KOPT-K1 (cell line): Measurements from ENCODE around the gene MAN1A1.

Source experiments
- H3K27ac ChIP-seq: fragments of 200-600 bp; sonication (generic); 2 replicates; pipeline ENCODE4 v1.5.1; 2016; ENCODE audit warnings: antibody characterized with exemption, mild to moderate bottlenecking, low read depth, low read length; ENCODE audit not compliant: poor library complexity, severe bottlenecking
- H3K36me3 ChIP-seq: fragments of 200-600 bp; sonication (generic); 2 replicates; pipeline ENCODE4 v1.5.1; 2017; ENCODE audit warnings: antibody characterized with exemption, mild to moderate bottlenecking, low read length, moderate library complexity; ENCODE audit not compliant: insufficient read depth
- H3K9me3 ChIP-seq: fragments of 200-600 bp; sonication (generic); 2 replicates; pipeline ENCODE4 v1.5.1; 2017; ENCODE audit warnings: antibody characterized with exemption, low read length, mild to moderate bottlenecking; ENCODE audit not compliant: insufficient read depth, poor library complexity, severe bottlenecking

Gene MAN1A1

GRCh38 chr6:119264854-119265397 lies 84.6 kb downstream of the MAN1A1 start:
- Histone ChIP-seq H3K9me3 (peaks cover 2% of the 10 kb centered on the region), H3K36me3 (peaks cover 13% of the 10 kb centered on the region), H3K27ac (no peak overlapping the region)

GRCh38 chr6:119262612-119263011 lies 86.9 kb downstream of the MAN1A1 start:
- H3K27ac ChIP-seq: no peak overlapping the region
- H3K9me3 ChIP-seq: no peaks in the 10 kb centered on the region
- H3K36me3 ChIP-seq: no peaks in the 10 kb centered on the region

- Histone ChIP-seq H3K36me3 (no peaks in the 10 kb centered on the region), H3K27ac (no peak overlapping the region), H3K9me3 (no peaks in the 10 kb centered on the region)
Observed at GRCh38 chr6:119261944-119262284, 87.6 kb downstream of the MAN1A1 start.

GRCh38 chr6:119259027-119259426 lies 90.5 kb downstream of the MAN1A1 start:
- Histone ChIP-seq H3K36me3 (no peaks in the 10 kb centered on the region), H3K9me3 (no peaks in the 10 kb centered on the region), H3K27ac (no peak overlapping the region)

- Histone ChIP-seq H3K9me3 (no peaks in the 10 kb centered on the region), H3K27ac (no peak overlapping the region), H3K36me3 (0 out of 2 replicates have a peak, but pooled peaks cover 5% of the 10 kb centered on the region)
Observed at GRCh38 chr6:119257726-119258125, 91.8 kb downstream of the MAN1A1 start.

- H3K36me3 ChIP-seq: 0 out of 2 replicates have a peak, but pooled peaks cover 6% of the 10 kb centered on the region
- no peaks in the 10 kb centered on the region for H3K9me3 ChIP-seq
- H3K27ac ChIP-seq: peak overlapping the region; percentile 36
Observed at GRCh38 chr6:119256978-119257462, 92.5 kb downstream of the MAN1A1 start.

GRCh38 chr6:119256392-119256791 lies 93.2 kb downstream of the MAN1A1 start:
- Histone ChIP-seq H3K9me3 (no peaks in the 10 kb centered on the region), H3K27ac (peak overlapping the region; percentile 36), H3K36me3 (0 out of 2 replicates have a peak, but pooled peaks cover 6% of the 10 kb centered on the region)

- Histone ChIP-seq H3K9me3 (no peaks in the 10 kb centered on the region), H3K27ac (no peak overlapping the region), H3K36me3 (0 out of 2 replicates have a peak, but pooled peaks cover 6% of the 10 kb centered on the region)
Observed at GRCh38 chr6:119255492-119255891, 94.1 kb downstream of the MAN1A1 start.

DNA sequence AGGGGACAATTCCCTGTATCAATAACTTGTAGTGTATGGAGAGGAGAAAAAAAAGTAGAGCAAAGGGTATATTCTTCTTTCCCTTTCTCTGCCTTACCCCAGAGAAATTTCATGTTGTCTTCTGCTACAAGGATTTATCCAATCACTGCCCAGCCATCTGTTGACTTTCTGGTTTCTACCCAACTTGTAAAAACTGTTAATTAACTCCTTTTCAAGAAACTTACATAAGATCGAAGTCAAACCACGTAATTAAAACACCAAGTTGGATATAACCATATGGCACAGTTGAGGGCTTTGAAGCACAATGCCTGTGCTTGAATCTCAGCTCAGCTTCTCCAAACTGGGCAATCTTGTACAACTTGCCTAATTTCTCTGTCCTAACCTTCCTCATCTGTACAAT lies 99.5 kb downstream of the MAN1A1 start:
- Histone ChIP-seq H3K36me3 (peaks cover 36% of the 10 kb centered on the region), H3K9me3 (no peaks in the 10 kb centered on the region), H3K27ac (no peak overlapping the region)

DNA sequence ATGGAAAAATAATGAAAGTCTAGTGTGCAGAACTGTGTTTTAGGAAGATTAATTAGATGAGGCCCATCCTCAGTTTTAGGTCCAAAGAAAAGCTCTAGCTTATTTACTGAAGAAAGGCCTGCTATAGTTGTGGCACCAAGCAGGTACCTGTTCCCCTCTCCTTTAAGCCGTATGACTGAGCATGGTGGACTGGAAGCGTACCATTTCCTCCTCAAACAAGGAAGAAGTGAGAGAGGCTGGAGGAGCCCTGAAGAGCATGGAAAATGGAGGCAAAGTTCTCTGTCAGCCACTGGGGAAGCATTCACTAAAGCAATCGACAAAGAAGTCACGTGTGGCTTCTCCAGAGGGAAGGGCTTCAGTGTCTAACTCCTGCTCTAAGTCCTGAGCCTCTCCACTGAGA lies 100.2 kb downstream of the MAN1A1 start:
- Histone ChIP-seq H3K27ac (no peak overlapping the region), H3K9me3 (no peaks in the 10 kb centered on the region), H3K36me3 (peaks cover 36% of the 10 kb centered on the region)

DNA sequence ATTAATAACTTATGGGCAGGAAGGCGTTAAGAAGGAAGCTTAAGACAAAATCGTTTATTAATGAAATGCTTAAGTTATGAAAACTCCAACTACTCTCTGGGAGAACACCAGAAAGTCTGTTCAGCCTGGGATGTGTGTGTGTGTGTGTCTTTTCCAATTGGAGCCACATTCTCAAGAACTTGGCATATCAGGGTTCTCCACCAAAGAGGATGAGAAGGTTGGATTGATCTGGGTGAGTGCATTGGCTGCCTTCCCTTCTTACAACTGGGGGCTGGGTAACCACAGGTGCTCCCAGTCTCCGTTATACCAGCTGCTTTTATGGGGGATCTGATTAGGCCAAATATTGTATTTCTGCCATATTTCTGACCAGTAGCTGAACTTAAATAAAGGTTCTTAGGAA lies 102.1 kb downstream of the MAN1A1 start:
- no peak overlapping the region for H3K27ac ChIP-seq
- H3K9me3 ChIP-seq: no peaks in the 10 kb centered on the region
- H3K36me3 ChIP-seq: peaks cover 30% of the 10 kb centered on the region

- Histone ChIP-seq H3K36me3 (peaks cover 21% of the 10 kb centered on the region), H3K27ac (no peak overlapping the region)
Observed at GRCh38 chr6:119243657-119244056, 105.9 kb downstream of the MAN1A1 start.

GRCh38 chr6:119243037-119243436 lies 106.5 kb downstream of the MAN1A1 start:
- Histone ChIP-seq H3K27ac (no peak overlapping the region), H3K36me3 (peaks cover 18% of the 10 kb centered on the region), H3K9me3 (no peaks in the 10 kb centered on the region)

More at GRCh38 chr6:119243657-119244056, 105.9 kb downstream of the MAN1A1 start:
- no peaks in the 10 kb centered on the region for H3K9me3 ChIP-seq

DNA sequence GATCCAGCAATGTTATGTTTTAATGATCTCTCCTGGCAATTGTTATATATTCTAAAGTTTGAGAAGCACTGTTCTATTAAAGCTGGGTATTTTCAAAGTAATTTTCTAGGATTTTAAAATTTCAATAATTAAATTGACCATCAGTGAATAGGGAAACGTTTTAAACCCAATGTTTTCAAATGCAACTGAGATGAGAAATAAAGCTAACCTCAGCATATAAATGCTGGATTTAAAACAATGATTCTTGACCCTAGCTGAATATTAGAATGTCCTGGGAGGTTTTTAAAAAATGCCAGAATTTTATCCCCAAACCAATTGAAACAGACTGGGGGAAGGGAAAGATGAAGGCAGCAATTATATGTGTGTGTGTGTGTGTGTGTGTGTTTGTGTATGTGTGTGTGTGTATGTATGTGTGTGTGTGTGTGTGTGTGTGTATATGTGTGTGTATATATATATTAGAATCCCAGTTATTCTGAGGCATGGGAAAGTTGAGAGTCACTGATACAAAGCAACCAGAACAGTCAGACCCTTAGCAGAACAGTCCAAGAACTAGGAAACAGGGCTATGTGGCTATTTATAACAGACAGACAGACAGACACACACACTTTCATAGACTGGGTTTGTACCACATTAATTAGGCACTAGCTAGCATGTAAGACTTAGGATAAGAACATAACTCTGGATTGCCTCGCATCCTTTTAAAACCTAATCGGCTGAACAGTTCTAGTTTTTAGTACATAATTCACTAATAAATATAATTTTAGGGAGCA lies 107.8 kb downstream of the MAN1A1 start:
- H3K36me3 ChIP-seq: peaks cover 11% of the 10 kb centered on the region
- no peak overlapping the region for H3K27ac ChIP-seq
- no peaks in the 10 kb centered on the region for H3K9me3 ChIP-seq

GRCh38 chr6:119241111-119241465 lies 108.5 kb downstream of the MAN1A1 start:
- Histone ChIP-seq H3K27ac (no peak overlapping the region), H3K36me3 (peaks cover 11% of the 10 kb centered on the region), H3K9me3 (peaks cover 6% of the 10 kb centered on the region)
